Measurements from ENCODE around the gene EOLA1. TPM values are rescaled to one million over a fixed set of nuclear protein-coding genes. Genes with fewer than 3 reads are reported as not detected.
"Not testable (repeated sequence)": the region's sequence is repeated elsewhere in the genome, so short reads cannot be mapped to it uniquely, and the experiment has no call there.

EOLA1 gene
- total RNA-seq, 4 donors from 2014 or later: 12.9 to 20.1 (median 17.5) TPM

DNA sequence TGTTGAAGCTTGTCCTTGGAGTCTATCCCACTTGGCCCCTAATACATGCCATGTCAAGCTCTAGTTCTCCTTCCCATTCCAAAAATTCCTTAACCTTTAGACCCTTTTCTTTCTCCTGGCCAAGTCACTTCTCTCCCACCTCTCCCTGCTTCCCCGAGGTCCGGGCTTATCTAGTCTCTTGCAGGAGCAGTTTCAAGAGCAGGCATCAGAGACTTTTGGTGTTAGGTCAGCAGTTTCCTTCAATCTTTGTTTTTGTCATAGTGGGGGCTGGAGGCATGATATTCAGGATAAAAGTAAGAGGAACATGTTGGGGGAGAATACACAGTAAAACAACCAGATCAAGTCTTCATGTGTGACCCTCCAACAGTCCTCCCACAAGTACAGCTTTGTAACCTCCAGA lies 24.2 kb upstream of the EOLA1 start:
- Histone ChIP-seq H3K4me3 (replicated peaks in 1 of 3) (no peak overlapping the region), H3K4me1 (no peaks in the 10 kb centered on the region), H3K36me3 (no peaks in the 10 kb centered on the region), H3K27me3 (no peaks in the 10 kb centered on the region), H3K27ac (no peak overlapping the region), H3K9me3 (no peaks in the 10 kb centered on the region)
- 89 to 97% methylated on average over 2 of the region's 2 CpGs for WGBS, 2 donors
- intact Hi-C loops (cut with DNase I): no loop called here
- TF ChIP-seq POLR2A (IDR thresholded peaks at IDR 0.05): no peak
- TF ChIP-seq, protein P1, sequence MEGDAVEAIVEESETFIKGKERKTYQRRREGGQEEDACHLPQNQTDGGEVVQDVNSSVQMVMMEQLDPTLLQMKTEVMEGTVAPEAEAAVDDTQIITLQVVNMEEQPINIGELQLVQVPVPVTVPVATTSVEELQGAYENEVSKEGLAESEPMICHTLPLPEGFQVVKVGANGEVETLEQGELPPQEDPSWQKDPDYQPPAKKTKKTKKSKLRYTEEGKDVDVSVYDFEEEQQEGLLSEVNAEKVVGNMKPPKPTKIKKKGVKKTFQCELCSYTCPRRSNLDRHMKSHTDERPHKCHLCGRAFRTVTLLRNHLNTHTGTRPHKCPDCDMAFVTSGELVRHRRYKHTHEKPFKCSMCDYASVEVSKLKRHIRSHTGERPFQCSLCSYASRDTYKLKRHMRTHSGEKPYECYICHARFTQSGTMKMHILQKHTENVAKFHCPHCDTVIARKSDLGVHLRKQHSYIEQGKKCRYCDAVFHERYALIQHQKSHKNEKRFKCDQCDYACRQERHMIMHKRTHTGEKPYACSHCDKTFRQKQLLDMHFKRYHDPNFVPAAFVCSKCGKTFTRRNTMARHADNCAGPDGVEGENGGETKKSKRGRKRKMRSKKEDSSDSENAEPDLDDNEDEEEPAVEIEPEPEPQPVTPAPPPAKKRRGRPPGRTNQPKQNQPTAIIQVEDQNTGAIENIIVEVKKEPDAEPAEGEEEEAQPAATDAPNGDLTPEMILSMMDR (IDR thresholded peaks at IDR 0.05): no peak
- no peak for DNase-seq

DNA sequence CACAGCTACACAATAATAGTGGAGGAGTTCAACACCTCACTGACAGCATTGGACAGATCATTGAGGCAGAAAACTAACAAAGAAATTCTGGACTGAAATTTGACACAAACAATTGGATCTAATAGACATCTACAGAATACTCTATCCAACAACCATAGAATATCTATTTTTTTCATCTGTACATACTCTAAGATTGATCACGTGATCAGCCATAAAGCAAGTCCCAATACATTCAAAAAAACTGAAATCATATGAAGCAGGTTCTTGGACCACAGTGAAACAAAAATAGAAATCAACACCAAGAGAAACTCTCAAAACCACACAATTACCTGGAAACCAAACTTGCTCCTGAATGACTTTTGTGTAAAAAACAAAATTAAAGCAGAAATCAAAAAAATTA lies 23.5 kb upstream of the EOLA1 start:
- intact Hi-C loops (cut with DNase I): no loop called here

DNA sequence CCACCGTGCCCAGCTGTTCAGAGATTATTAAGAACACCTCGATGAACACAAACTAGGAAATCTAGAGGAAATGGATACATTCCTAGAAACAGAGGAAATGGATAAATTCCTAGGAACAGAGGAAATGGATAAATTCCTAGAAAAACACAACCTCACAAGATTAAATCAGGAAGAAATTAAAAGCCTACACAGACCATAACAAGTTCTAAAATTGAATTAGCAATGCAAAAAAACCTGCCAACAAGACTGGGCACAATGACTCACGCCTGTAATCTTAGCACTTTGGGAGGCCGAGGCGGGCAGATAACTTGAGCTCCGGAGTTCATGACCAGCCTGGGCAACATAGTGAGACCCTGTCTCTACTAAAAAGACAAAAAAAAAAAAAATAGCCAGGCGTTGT lies 22.6 kb upstream of the EOLA1 start:
- TF ChIP-seq, protein P1 (IDR thresholded peaks at IDR 0.05): no peak
- no peak for TF ChIP-seq POLR2A (IDR thresholded peaks at IDR 0.05)
- intact Hi-C loops (cut with DNase I): no loop called here
- Histone ChIP-seq H3K4me1 (no peaks in the 10 kb centered on the region), H3K27ac (no peak overlapping the region), H3K27me3 (no peaks in the 10 kb centered on the region), H3K36me3 (no peaks in the 10 kb centered on the region), H3K9me3 (no peaks in the 10 kb centered on the region), H3K4me3 (replicated peaks in 1 of 3) (no peak overlapping the region)
- 81% methylated on average over 7 of the region's 7 CpGs for WGBS, 2 donors
- no peak for DNase-seq

More for the DNA sequence above, 23.5 kb upstream of the EOLA1 start:
- Histone ChIP-seq H3K4me3 (replicated peaks in 1 of 3) (no peak overlapping the region), H3K9me3 (no peaks in the 10 kb centered on the region), H3K27ac (no peak overlapping the region), H3K4me1 (no peaks in the 10 kb centered on the region), H3K27me3 (no peaks in the 10 kb centered on the region), H3K36me3 (no peaks in the 10 kb centered on the region)
- WGBS, 2 donors: 95 to 96% methylated on average over 1 of the region's 1 CpG
- TF ChIP-seq, protein P1 (IDR thresholded peaks at IDR 0.05): no peak
- no peak for TF ChIP-seq POLR2A (IDR thresholded peaks at IDR 0.05)
- DNase-seq: no peak

DNA sequence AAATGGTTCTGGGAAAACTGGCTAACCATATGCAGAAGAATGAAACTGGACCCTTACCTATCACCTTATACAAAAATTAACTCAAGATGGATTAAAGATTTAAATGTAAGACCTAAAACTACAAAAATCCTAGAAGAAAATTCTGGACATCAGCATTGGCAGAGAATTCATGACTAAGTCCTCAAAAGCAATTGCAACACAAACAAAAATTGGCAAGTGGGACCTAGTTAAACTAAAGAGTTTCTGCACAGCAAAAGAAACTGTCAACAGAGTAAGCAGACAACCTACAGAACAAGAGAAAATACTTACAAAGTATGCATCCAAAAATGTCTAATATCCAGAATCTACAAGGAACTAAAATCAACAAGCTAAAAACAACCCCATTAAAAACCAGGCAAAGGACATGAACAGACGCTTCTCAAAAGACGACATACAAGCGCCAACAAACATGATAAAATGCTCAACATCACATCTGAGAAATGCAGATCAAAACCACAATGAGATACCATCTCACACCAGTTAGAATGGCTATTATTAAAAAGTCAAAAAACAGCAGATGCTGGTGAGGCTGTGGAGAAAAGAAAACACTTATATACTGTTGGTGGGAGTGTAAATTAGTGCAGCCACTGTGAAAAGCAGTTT lies 20.1 kb upstream of the EOLA1 start:
- intact Hi-C loops (cut with DNase I); DNase-seq; H3K9me3 ChIP-seq; H3K4me3 ChIP-seq (replicated peaks in 1 of 3); H3K27me3 ChIP-seq; H3K27ac ChIP-seq; H3K4me1 ChIP-seq; H3K36me3 ChIP-seq: not testable (repeated sequence)
- WGBS, 2 donors: 60 to 64% methylated on average over 3 of the region's 3 CpGs

DNA sequence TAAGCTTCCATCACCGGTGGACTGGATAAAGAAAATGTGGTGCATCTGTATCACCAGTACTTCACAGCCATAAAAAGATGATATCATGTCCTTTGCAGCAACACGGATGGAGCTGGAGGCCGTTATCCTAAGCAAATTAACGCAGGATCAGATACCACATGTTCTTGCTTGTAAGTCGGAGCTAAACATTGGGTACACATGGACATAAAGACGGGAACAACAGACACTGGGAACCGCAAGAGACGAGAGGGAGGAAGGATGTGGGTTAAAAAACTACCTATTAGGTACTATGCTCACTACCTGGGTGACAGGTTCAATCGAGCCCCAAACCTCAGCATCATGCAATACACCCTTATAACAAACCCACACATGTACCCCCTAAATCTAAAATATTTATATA lies 19.4 kb upstream of the EOLA1 start:
- TF ChIP-seq, protein P1 (IDR thresholded peaks at IDR 0.05): no peak
- TF ChIP-seq POLR2A (IDR thresholded peaks at IDR 0.05): no peak
- Histone ChIP-seq H3K36me3 (no peaks in the 10 kb centered on the region), H3K27ac (no peak overlapping the region), H3K4me3 (replicated peaks in 1 of 3) (no peak overlapping the region), H3K27me3 (no peaks in the 10 kb centered on the region), H3K9me3 (no peaks in the 10 kb centered on the region), H3K4me1 (no peaks in the 10 kb centered on the region)
- WGBS, 2 donors: 62 to 88% methylated on average over 9 of the region's 9 CpGs
- DNase-seq: no peak
- intact Hi-C loops (cut with DNase I): no loop called here
